Right lobe of liver (tissue), 6 donors: ENCODE data around the gene PARVB. TPM values are rescaled to one million over a fixed set of nuclear protein-coding genes. Genes with fewer than 3 reads are reported as not detected.

Experiments used
- ATAC-seq, 4 donors: fragments of 200-7000 bp; cut with Tn5 transposase; one replicate each; pipeline ENCODE4 v1.9.1; 2020; ENCODE audit warnings: mild to moderate bottlenecking in 4 of 4, moderate library complexity in 4 of 4
- DNase-seq, 3 donors: peaks; one replicate each; pipeline ENCODE4 v3.0.0-alpha.2; 2020
- H3K27ac ChIP-seq, 3 donors: fragments of 200-600 bp; one replicate each; pipeline ENCODE4 v1.8.0; 2022
- H3K27me3 ChIP-seq, 2 donors: fragments of 200-600 bp; one replicate each; pipeline ENCODE4 v1.8.0; 2022
- H3K36me3 ChIP-seq, 4 donors: fragments of 200-600 bp; sonication (generic) in 1 of 4; one replicate each; pipeline versions ENCODE4 v1.5.1 to v1.8.0; 2017 to 2022; ENCODE audit warnings: control low read depth in 1 of 4
- H3K4me1 ChIP-seq, 4 donors: fragments of 200-600 bp; sonication (generic) in 1 of 4; one replicate each; pipeline versions ENCODE4 v1.5.1 to v1.8.0; 2017 to 2022; ENCODE audit warnings: control low read depth in 1 of 4
- H3K4me3 ChIP-seq, 3 donors: fragments of 200-600 bp; one replicate each; pipeline ENCODE4 v1.8.0; 2022
- H3K9me3 ChIP-seq, 4 donors: fragments of 200-600 bp; sonication (generic) in 1 of 4; one replicate each; pipeline versions ENCODE4 v1.5.1 to v1.8.0; 2017 to 2022; ENCODE audit warnings: control low read depth in 1 of 4
- CTCF ChIP-seq, 4 donors: fragments of 200-600 bp in 3 of 4; fragments of 450-650 bp in 1 of 4; IDR thresholded peaks; one replicate each; pipeline versions ENCODE4 v1.5.1 to v1.8.0; 2016 to 2022; ENCODE audit warnings: antibody characterized with exemption in 4 of 4, mild to moderate bottlenecking in 2 of 4
- POLR2A ChIP-seq: fragments of 450-650 bp; IDR thresholded peaks from one replicate; pipeline ENCODE4 v1.6.1; 2017; ENCODE audit warnings: antibody characterized with exemption, mild to moderate bottlenecking
- WGBS: methylation state at CpG from one replicate; pipeline ENCODE4 v1.1.6; 2018; ENCODE audit warnings: low coverage, low lambda C conversion rate; ENCODE audit not compliant: insufficient coverage; ENCODE audit errors: missing lambda C conversion rate; 5-methylcytosine and 5-hydroxymethylcytosine counted together
- intact Hi-C, 2 donors: fragments of 100-400 bp; cut with DNase I; formaldehyde crosslinking; loops; one replicate each; pipeline versions ENCODE4 v1.11.2 to v1.14.1; 2022
- total RNA-seq, 6 experiments: library from RNA; depleted of rRNA in 2 of 6; stranded (reverse); fragments of >200 nt in 2 of 6; fragmentation: NEBNext Ultra II Directional in 3 of 6; extraction: Animal tissue kit (Norgen Biotek cat#: 25700) in 3 of 6; gene quantifications; one replicate each; pipeline versions ENCODE4 v1.1.0 to v1.2.4, GENCODE V29; 2016 to 2023
- donor health status: DM: no; HTN: yes; CAD: no.
- donor health status: DM: no; HTN: no; CAD: no.
- donor health status: DM: no; HTN: no; CAD: no.
- donor health status: DM: no; HTN: yes; CAD: no.
- donor health status: DM: no; HTN: yes; CAD: no.

PARVB gene
- total RNA-seq, 6 experiments from 2014 or later, result 14.2 to 21.3 (median 15.2) TPM

- peak; percentile 74 to 86 (median 79) for ATAC-seq
- intact Hi-C loops, result loop anchor here (5.0 to 10.0 kb wide), 3 partner anchors 82 to 634 kb away; no protein-coding TSS in a partner anchor
- no peaks in the 10 kb centered on the region for H3K9me3 ChIP-seq
- H3K4me1 ChIP-seq, result peaks cover 0 to 5% (median 2%) of the 10 kb centered on the region in 4 donors
- H3K27ac ChIP-seq, result no peak overlapping the region
- WGBS, result 36% methylated on average over 10 of the region's 20 CpGs
- H3K27me3 ChIP-seq, result no peaks in the 10 kb centered on the region
- TF ChIP-seq POLR2A, result no peak
- peak; percentile 83 to 96 (median 92) for TF ChIP-seq CTCF (IDR thresholded peaks at IDR 0.05)
- H3K36me3 ChIP-seq, result peaks cover 0 to 80% (median 26%) of the 10 kb centered on the region in 4 donors
- DNase-seq, result peak in 1 of 3 donors; percentile 36
- no peak overlapping the region for H3K4me3 ChIP-seq
These were observed 30.9 kb upstream of the PARVB start for GRCh38 chr22:43993072-43993760.

GRCh38 chr22:43994006-43994405 lies 30.1 kb upstream of the PARVB start:
- intact Hi-C loops, result loop anchor here (5.0 to 10.0 kb wide), 3 partner anchors 81 to 633 kb away; no protein-coding TSS in a partner anchor
- WGBS, result 69% methylated on average over 2 of the region's 11 CpGs
- no peak overlapping the region for H3K4me3 ChIP-seq
- ATAC-seq (no peak), DNase-seq (no peak)
- H3K9me3 ChIP-seq, result no peaks in the 10 kb centered on the region
- peaks cover 0 to 5% (median 2%) of the 10 kb centered on the region in 4 donors for H3K4me1 ChIP-seq
- no peak overlapping the region for H3K27ac ChIP-seq
- H3K27me3 ChIP-seq, result no peaks in the 10 kb centered on the region
- TF ChIP-seq POLR2A (no peak), CTCF (IDR thresholded peaks at IDR 0.05) (no peak)
- peaks cover 0 to 76% (median 27%) of the 10 kb centered on the region in 4 donors for H3K36me3 ChIP-seq

- Histone ChIP-seq H3K4me1 (peaks cover 0 to 5% (median 2%) of the 10 kb centered on the region in 4 donors), H3K9me3 (no peaks in the 10 kb centered on the region), H3K36me3 (peaks cover 0 to 73% (median 25%) of the 10 kb centered on the region in 4 donors), H3K27me3 (no peaks in the 10 kb centered on the region), H3K27ac (no peak overlapping the region), H3K4me3 (no peak overlapping the region)
- WGBS, result 78% methylated on average over 6 of the region's 9 CpGs
- DNase-seq, result no peak
- ATAC-seq, result no peak
- no peak for TF ChIP-seq CTCF (IDR thresholded peaks at IDR 0.05)
- TF ChIP-seq POLR2A, result no peak
- intact Hi-C loops, result loop anchor here (5.0 to 10.0 kb wide), 3 partner anchors 80 to 633 kb away; no protein-coding TSS in a partner anchor
These were observed 29.7 kb upstream of the PARVB start for GRCh38 chr22:43994416-43994815.

- peaks cover 0 to 5% (median 2%) of the 10 kb centered on the region in 4 donors for H3K4me1 ChIP-seq
- H3K4me3 ChIP-seq, result no peak overlapping the region
- H3K27ac ChIP-seq, result no peak overlapping the region
- no peak for DNase-seq
- intact Hi-C loops, result loop anchor here (5.0 to 10.0 kb wide), 3 partner anchors 80 to 632 kb away; no protein-coding TSS in a partner anchor
- WGBS, result 90% methylated on average over 2 of the region's 15 CpGs
- TF ChIP-seq POLR2A (no peak), CTCF (IDR thresholded peaks at IDR 0.05) (no peak)
- no peaks in the 10 kb centered on the region for H3K27me3 ChIP-seq
- H3K36me3 ChIP-seq, result peaks cover 0 to 65% (median 25%) of the 10 kb centered on the region in 4 donors
- no peak for ATAC-seq
- H3K9me3 ChIP-seq, result no peaks in the 10 kb centered on the region
These were observed 28.9 kb upstream of the PARVB start for GRCh38 chr22:43995057-43995685.
